Posterior cingulate gyrus (tissue), 11 donors: ENCODE measurements around the gene ZNF280D.
A peak's percentile ranks its signal among the peaks of the same experiment; 100 is the strongest.

ENCODE experiments used
- DNase-seq, 10 donors: peaks; one replicate each; pipeline versions ENCODE4 v3.0.0 to v3.0.0-alpha.2; 2020 to 2021; ENCODE audit warnings: mixed read lengths in 3 of 10
- intact Hi-C: fragments of 100-400 bp; cut with DNase I; formaldehyde crosslinking; loops from one replicate; pipeline ENCODE4 v1.15.1; 2023

The ZNF280D gene

GRCh38 chr15:56754772-56755370, 21.6 kb upstream of the ZNF280D start:
- DNase-seq = no peak

GRCh38 chr15:56752986-56753385, 19.7 kb upstream of the ZNF280D start:
- DNase-seq = no peak
- intact Hi-C loops = no loop called here

More at GRCh38 chr15:56754772-56755370, 21.6 kb upstream of the ZNF280D start:
- intact Hi-C loops = no loop called here

GRCh38 chr15:56749982-56750381, 16.7 kb upstream of the ZNF280D start:
- no peak for DNase-seq
- intact Hi-C loops = no loop called here

- no peak for DNase-seq
- intact Hi-C loops = no loop called here
These were observed 11.7 kb upstream of the ZNF280D start for GRCh38 chr15:56744701-56745683.

GRCh38 chr15:56741541-56741940, 8.2 kb upstream of the ZNF280D start:
- intact Hi-C loops = no loop called here
- no peak for DNase-seq

- intact Hi-C loops = no loop called here
- DNase-seq = no peak
These were observed 6.8 kb upstream of the ZNF280D start for GRCh38 chr15:56739964-56740640.

GRCh38 chr15:56739474-56739873, 6.2 kb upstream of the ZNF280D start:
- intact Hi-C loops = no loop called here

GRCh38 chr15:56737791-56738190, 4.5 kb upstream of the ZNF280D start:
- no peak for DNase-seq
- intact Hi-C loops = no loop called here

More at GRCh38 chr15:56739474-56739873, 6.2 kb upstream of the ZNF280D start:
- no peak for DNase-seq

- no peak for DNase-seq
- intact Hi-C loops = no loop called here
These were observed 3.8 kb upstream of the ZNF280D start for GRCh38 chr15:56736881-56737707.

GRCh38 chr15:56736308-56736707, 3.0 kb upstream of the ZNF280D start:
- intact Hi-C loops = no loop called here
- DNase-seq = no peak

GRCh38 chr15:56735589-56735988, 2.3 kb upstream of the ZNF280D start:
- intact Hi-C loops = no loop called here
- no peak for DNase-seq

GRCh38 chr15:56734013-56734635, 815 bp upstream of the ZNF280D start:
- intact Hi-C loops = no loop called here
- DNase-seq = no peak

GRCh38 chr15:56732886-56733135, 498 bp downstream of the ZNF280D start:
- intact Hi-C loops = loop anchor here (2.0 kb wide), 1 partner anchor 154 kb away; no protein-coding TSS in a partner anchor

GRCh38 chr15:56732135-56732885, 999 bp downstream of the ZNF280D start:
- DNase-seq = peak in 1 of 10 donors; percentile 9
- intact Hi-C loops = loop anchor here (2.0 kb wide), 1 partner anchor 154 kb away; no protein-coding TSS in a partner anchor

More at GRCh38 chr15:56732886-56733135, 498 bp downstream of the ZNF280D start:
- DNase-seq = peak in 1 of 10 donors; percentile 45

- intact Hi-C loops = no loop called here
- no peak for DNase-seq
These were observed 1.8 kb downstream of the ZNF280D start for GRCh38 chr15:56731548-56731947.

GRCh38 chr15:56729561-56729960, 3.7 kb downstream of the ZNF280D start:
- intact Hi-C loops = no loop called here
- no peak for DNase-seq

- intact Hi-C loops = no loop called here
These were observed 7.9 kb downstream of the ZNF280D start for GRCh38 chr15:56725386-56725785.

GRCh38 chr15:56724232-56724631, 9.1 kb downstream of the ZNF280D start:
- intact Hi-C loops = no loop called here
- DNase-seq = no peak

More at GRCh38 chr15:56725386-56725785, 7.9 kb downstream of the ZNF280D start:
- no peak for DNase-seq

- no peak for DNase-seq
- intact Hi-C loops = no loop called here
These were observed 9.5 kb downstream of the ZNF280D start for GRCh38 chr15:56723787-56724186.
